A549 (cell line): ENCODE measurements around the gene SLC25A39. TPM values are rescaled to one million over a fixed set of nuclear protein-coding genes. Genes with fewer than 3 reads are reported as not detected.
"Not testable (repeated sequence)": the region's sequence is repeated elsewhere in the genome, so short reads cannot be mapped to it uniquely, and the experiment has no call there.

Source experiments
- ATAC-seq, 2 experiments: fragments of 200-7000 bp in 1 of 2; fragments of >200 bp in 1 of 2; cut with Nextera tagmentation in 1 of 2; cut with Tn5 transposase in 1 of 2; 3 replicates each; pipeline versions ENCODE4 v1.8.0 to v1.9.1; 2018 to 2020; ENCODE audit warnings: mild to moderate bottlenecking in 1 of 2, moderate library complexity in 1 of 2
- CTCF ChIA-PET: fragments of 300-600 bp; sonication (Branson Sonifier 250); formaldehyde crosslinking; extraction: SDS; loops from one replicate; lab custom pipeline; 2021; ENCODE audit warnings: antibody characterized with exemption, inconsistent platforms; lab: Yijun Ruan, JAX
- POLR2A ChIA-PET: fragments of 350-600 bp; formaldehyde crosslinking; extraction: SDS; loops from one replicate; lab custom pipeline; 2021; ENCODE audit warnings: antibody characterized with exemption, inconsistent platforms; lab: Yijun Ruan, JAX
- DNase-seq, 2 experiments: peaks; one replicate each; pipeline versions ENCODE4 v3.0.0 to v3.0.0-alpha.2; 2011 to 2016; ENCODE audit warnings: low read depth in 1 of 2, low spot score in 1 of 2
- FAIRE-seq: peaks from 2 replicates; lab custom pipeline; 2011; peaks lifted over from hg19 to GRCh38; lab: Jason Lieb, UNC
- H3K27ac ChIP-seq, 2 experiments: fragments of >200 bp; sonication (Bioruptor Twin); formaldehyde crosslinking; 3 replicates each; pipeline ENCODE4 v1.5.1; 2016 to 2017
- H3K4me1 ChIP-seq: fragments of >200 bp; sonication (Bioruptor Twin); formaldehyde crosslinking; 3 replicates; pipeline ENCODE4 v1.6.1; 2016
- H3K4me2 ChIP-seq: fragments of >200 bp; sonication (Bioruptor Twin); formaldehyde crosslinking; 3 replicates; pipeline ENCODE4 v1.6.1; 2016
- H3K4me3 ChIP-seq: fragments of >200 bp; sonication (Bioruptor Twin); formaldehyde crosslinking; 3 replicates; pipeline ENCODE4 v1.5.1; 2016
- H3K9me3 ChIP-seq: fragments of >200 bp; sonication (Bioruptor Twin); formaldehyde crosslinking; 3 replicates; pipeline ENCODE4 v1.6.1; 2016
- BHLHE40 ChIP-seq: IDR thresholded peaks from 2 replicates; pipeline ENCODE4 v1.6.1; 2012; ENCODE audit warnings: low read depth, low read length, inconsistent platforms
- CTCF ChIP-seq: fragments of >200 bp; sonication (Bioruptor Twin); formaldehyde crosslinking; IDR thresholded peaks from 3 replicates; pipeline ENCODE4 v1.5.1; 2016
- EHMT2 ChIP-seq: fragments of 200-600 bp; sonication (generic); IDR thresholded peaks from 2 replicates; pipeline ENCODE4 v1.6.1; 2016; ENCODE audit warnings: antibody characterized with exemption, low read depth, mild to moderate bottlenecking, moderate library complexity
- HMGXB4 ChIP-seq: fragments of 250-450 bp; sonication (Bioruptor Pico); IDR thresholded peaks from 2 replicates; pipeline ENCODE4 v1.5.0; 2021; ENCODE audit warnings: mild to moderate bottlenecking, moderate library complexity, borderline replicate concordance
- HOXB5 ChIP-seq: fragments of 250-450 bp; sonication (Bioruptor Pico); IDR thresholded peaks from 2 replicates; pipeline ENCODE4 v1.5.0; 2020; ENCODE audit warnings: mild to moderate bottlenecking, moderate library complexity
- JUN ChIP-seq, 2 experiments: fragments of >200 bp; sonication (Bioruptor Twin); formaldehyde crosslinking; IDR thresholded peaks; 2 replicates in 1 of 2; 3 replicates in 1 of 2; pipeline ENCODE4 v1.6.1; 2016 to 2017
- MAZ ChIP-seq: fragments of 150-350 bp; IDR thresholded peaks from 2 replicates; pipeline ENCODE4 v1.6.1; 2014; ENCODE audit warnings: antibody characterized with exemption, low read depth, low read length, borderline replicate concordance
- MYC ChIP-seq: IDR thresholded peaks from 2 replicates; pipeline ENCODE4 v1.6.1; 2012; ENCODE audit warnings: mild to moderate bottlenecking, inconsistent platforms, low read length, improper control_type of control experiment, borderline replicate concordance
- PBX3 ChIP-seq: IDR thresholded peaks from 2 replicates; pipeline ENCODE4 v1.6.1; 2012
- POLR2AphosphoS2 ChIP-seq: conservative IDR thresholded peaks from 2 replicates; pipeline ENCODE4 v1.6.1; 2012; ENCODE audit warnings: low read length, improper control_type of control experiment, inconsistent platforms
- RCOR1 ChIP-seq: fragments of 150-350 bp; IDR thresholded peaks from 2 replicates; pipeline ENCODE4 v1.6.1; 2014; ENCODE audit warnings: antibody characterized with exemption, low read length, low read depth
- RNF2 ChIP-seq: fragments of 200-600 bp; sonication (generic); IDR thresholded peaks from 2 replicates; pipeline ENCODE4 v1.6.1; 2016; ENCODE audit warnings: low read depth, mild to moderate bottlenecking, antibody characterized with exemption, moderate library complexity, borderline replicate concordance
- SREBF2 ChIP-seq: fragments of 450-650 bp; IDR thresholded peaks from 2 replicates; pipeline ENCODE4 v1.6.1; 2014; ENCODE audit warnings: mild to moderate bottlenecking, moderate library complexity
- TFCP2L1 ChIP-seq: fragments of 250-450 bp; sonication (Bioruptor Pico); IDR thresholded peaks from 2 replicates; pipeline ENCODE4 v1.5.0; 2021; ENCODE audit warnings: mild to moderate bottlenecking
- ZFP36 ChIP-seq: fragments of 450-650 bp; IDR thresholded peaks from 2 replicates; pipeline ENCODE4 v1.6.1; 2014; ENCODE audit warnings: borderline replicate concordance; ENCODE audit not compliant: partially characterized antibody
- ZNF302 ChIP-seq: fragments of 250-450 bp; sonication (Bioruptor Pico); IDR thresholded peaks from 2 replicates; pipeline ENCODE4 v1.9.0; 2021; ENCODE audit warnings: inconsistent platforms, mild to moderate bottlenecking, moderate library complexity
- WGBS: methylation state at CpG from one replicate; pipeline ENCODE4 v1.1.6; 2017; ENCODE audit errors: missing lambda C conversion rate; 5-methylcytosine and 5-hydroxymethylcytosine counted together
- polyA plus RNA-seq, 4 experiments: library from polyadenylated mRNA; depleted of rRNA in 3 of 4; stranded (reverse); fragments of >200 nt; fragmentation: RNase III in 1 of 4; extraction: RNeasy Plus Mini Kit Qiagen cat#74134 plus additional on column Dnase treatment in 1 of 4; gene quantifications; 2 replicates in 3 of 4; 3 replicates in 1 of 4; pipeline ENCODE4 v1.2.3, GENCODE V29; 2011 to 2017
- TF ChIP-seq, protein P1 (sequence below): fragments of 450-650 bp; IDR thresholded peaks from 2 replicates; pipeline ENCODE4 v1.6.1; 2014; ENCODE audit warnings: antibody characterized with exemption
- TF ChIP-seq, protein P2 (sequence below): IDR thresholded peaks from 2 replicates; pipeline ENCODE4 v1.6.1; 2012; ENCODE audit warnings: low read depth, borderline replicate concordance
- TF ChIP-seq, protein P3 (sequence below): fragments of >200 bp; sonication (Bioruptor Twin); formaldehyde crosslinking; IDR thresholded peaks from 2 replicates; pipeline ENCODE4 v1.6.1; 2016
- TF ChIP-seq, protein P4 (sequence below): IDR thresholded peaks from 2 replicates; pipeline ENCODE4 v1.6.1; 2012

Gene SLC25A39
- polyA plus RNA-seq, 2 of the 4 experiments (the other 2 are of a cell fraction) = 80.9 to 154 TPM

DNA sequence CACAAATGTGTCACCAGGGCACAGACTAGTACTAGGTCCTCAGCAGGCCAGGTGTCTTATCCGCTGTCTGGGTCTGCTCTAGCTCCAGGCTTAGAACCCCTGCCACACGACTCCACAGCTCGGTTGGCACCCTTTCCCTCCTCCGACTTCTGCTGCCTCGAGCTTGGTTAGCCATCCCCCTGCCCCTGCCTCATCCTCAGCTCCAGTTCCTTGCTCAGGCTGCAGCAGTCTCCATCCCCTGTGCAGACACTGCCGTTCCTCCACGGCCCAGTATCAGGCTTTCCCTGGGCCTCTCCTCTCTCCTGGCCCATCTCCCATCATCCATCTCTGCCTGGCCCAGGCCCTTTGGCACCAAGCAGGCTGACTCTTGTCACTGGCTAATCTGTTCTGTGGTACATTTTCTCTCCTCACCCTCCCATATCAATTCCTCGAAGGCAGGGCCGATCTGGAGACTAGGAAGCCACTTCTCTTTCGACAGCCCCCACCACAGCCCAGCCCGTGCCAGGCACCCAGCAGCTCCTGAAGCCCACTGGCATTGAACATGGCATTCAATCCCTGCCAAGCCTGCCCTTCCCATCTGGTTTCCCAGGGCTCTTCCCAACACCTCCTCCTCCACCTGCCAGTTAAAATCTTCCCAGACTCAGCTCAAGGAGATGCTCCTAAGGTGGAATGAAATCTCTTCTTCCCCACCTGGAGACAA is 19.0 kb upstream of the SLC25A39 start:
- H3K27ac ChIP-seq = no peak overlapping the region
- POLR2A ChIA-PET = no interaction called here
- H3K9me3 ChIP-seq = no peaks in the 10 kb centered on the region
- no peak overlapping the region for H3K4me3 ChIP-seq
- FAIRE-seq (no peak), DNase-seq (no peak), ATAC-seq (no peak)
- CTCF ChIA-PET = interaction anchor here (0.7 to 17.9 kb wide), 8 partner anchors 10 to 189 kb away, joined by 3 to 327 read pairs (median 6); partner anchors contain the start of genes FAM171A2 and UBTF
- TF ChIP-seq TFCP2L1 = no peak
- TF ChIP-seq, protein P1, sequence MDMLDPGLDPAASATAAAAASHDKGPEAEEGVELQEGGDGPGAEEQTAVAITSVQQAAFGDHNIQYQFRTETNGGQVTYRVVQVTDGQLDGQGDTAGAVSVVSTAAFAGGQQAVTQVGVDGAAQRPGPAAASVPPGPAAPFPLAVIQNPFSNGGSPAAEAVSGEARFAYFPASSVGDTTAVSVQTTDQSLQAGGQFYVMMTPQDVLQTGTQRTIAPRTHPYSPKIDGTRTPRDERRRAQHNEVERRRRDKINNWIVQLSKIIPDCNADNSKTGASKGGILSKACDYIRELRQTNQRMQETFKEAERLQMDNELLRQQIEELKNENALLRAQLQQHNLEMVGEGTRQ = no peak
- TF ChIP-seq, protein P2, sequence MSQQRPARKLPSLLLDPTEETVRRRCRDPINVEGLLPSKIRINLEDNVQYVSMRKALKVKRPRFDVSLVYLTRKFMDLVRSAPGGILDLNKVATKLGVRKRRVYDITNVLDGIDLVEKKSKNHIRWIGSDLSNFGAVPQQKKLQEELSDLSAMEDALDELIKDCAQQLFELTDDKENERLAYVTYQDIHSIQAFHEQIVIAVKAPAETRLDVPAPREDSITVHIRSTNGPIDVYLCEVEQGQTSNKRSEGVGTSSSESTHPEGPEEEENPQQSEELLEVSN = no peak
- TF ChIP-seq, protein P3, sequence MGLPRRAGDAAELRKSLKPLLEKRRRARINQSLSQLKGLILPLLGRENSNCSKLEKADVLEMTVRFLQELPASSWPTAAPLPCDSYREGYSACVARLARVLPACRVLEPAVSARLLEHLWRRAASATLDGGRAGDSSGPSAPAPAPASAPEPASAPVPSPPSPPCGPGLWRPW = no peak
- TF ChIP-seq CTCF = no peak
- no peak for TF ChIP-seq HMGXB4 (CRISPR knock-in tag)
- TF ChIP-seq RNF2 = no peak
- no peak for TF ChIP-seq SREBF2
- no peak for TF ChIP-seq HOXB5 (CRISPR knock-in tag)
- TF ChIP-seq, protein P4, sequence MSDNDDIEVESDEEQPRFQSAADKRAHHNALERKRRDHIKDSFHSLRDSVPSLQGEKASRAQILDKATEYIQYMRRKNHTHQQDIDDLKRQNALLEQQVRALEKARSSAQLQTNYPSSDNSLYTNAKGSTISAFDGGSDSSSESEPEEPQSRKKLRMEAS = no peak
- no peak for TF ChIP-seq MYC
- TF ChIP-seq JUN (IDR thresholded peaks at IDR 0.05) = no peak
- no peak for TF ChIP-seq ZNF302
- TF ChIP-seq ZFP36 = no peak
- TF ChIP-seq MAZ = no peak
- TF ChIP-seq EHMT2 = no peak
- TF ChIP-seq PBX3 = no peak
- TF ChIP-seq POLR2AphosphoS2 = no peak
- TF ChIP-seq BHLHE40 = no peak
- TF ChIP-seq RCOR1 = no peak
- H3K4me2 ChIP-seq = no peak overlapping the region
- WGBS = 56% methylated on average over 11 of the region's 11 CpGs
- H3K4me1 ChIP-seq = peaks cover 11% of the 10 kb centered on the region

GRCh38 chr17:44340553-44340952 is 15.9 kb upstream of the SLC25A39 start:
- H3K4me1 ChIP-seq, POLR2A ChIA-PET, H3K4me3 ChIP-seq, H3K27ac ChIP-seq, FAIRE-seq, ATAC-seq, H3K4me2 ChIP-seq, H3K9me3 ChIP-seq, DNase-seq: not testable (repeated sequence)
- WGBS = 54% methylated on average over 5 of the region's 5 CpGs
- CTCF ChIA-PET = interaction anchor here (0.7 to 17.9 kb wide), 5 partner anchors 7 to 127 kb away, joined by 3 to 327 read pairs (median 25); partner anchors contain the start of gene FAM171A2
